H9 (cell line): ENCODE data around the gene SLC9A9. TPM values are rescaled to one million over a fixed set of nuclear protein-coding genes. Genes with fewer than 3 reads are reported as not detected.
A peak's percentile ranks its signal among the peaks of the same experiment; 100 is the strongest.

Experiments used
- DNase-seq: peaks from one replicate; pipeline ENCODE4 v3.0.0-alpha.2; 2017
- H2AFZ ChIP-seq: one replicate; pipeline ENCODE4 v1.6.1; 2013; ENCODE audit warnings: mild to moderate bottlenecking, low read length, control low read depth, moderate library complexity
- H2AK5ac ChIP-seq: 2 replicates; pipeline ENCODE4 v1.6.1; 2013; ENCODE audit warnings: low read length, control low read depth, mixed read lengths; ENCODE audit not compliant: insufficient read length
- H2BK120ac ChIP-seq: one replicate; pipeline ENCODE4 v1.6.1; 2013; ENCODE audit warnings: low read depth, mild to moderate bottlenecking, low read length, control low read depth, inconsistent platforms; ENCODE audit not compliant: poor library complexity, severe bottlenecking
- H2BK12ac ChIP-seq: 2 replicates; pipeline ENCODE4 v1.6.1; 2013; ENCODE audit warnings: low read length, control low read depth, mixed read lengths, low read depth; ENCODE audit not compliant: insufficient read length
- H2BK15ac ChIP-seq: 2 replicates; pipeline ENCODE4 v1.6.1; 2013; ENCODE audit warnings: low read depth, low read length, control low read depth
- H2BK20ac ChIP-seq: one replicate; pipeline ENCODE4 v1.6.1; 2013; ENCODE audit warnings: low read depth, mild to moderate bottlenecking, low read length, control low read depth, inconsistent platforms; ENCODE audit not compliant: poor library complexity, severe bottlenecking
- H2BK5ac ChIP-seq: 2 replicates; pipeline ENCODE4 v1.6.1; 2013; ENCODE audit warnings: low read length, control low read depth, mixed read lengths; ENCODE audit not compliant: insufficient read length
- H3K14ac ChIP-seq: 2 replicates; pipeline ENCODE4 v1.6.1; 2013; ENCODE audit warnings: low read length, control low read depth; ENCODE audit not compliant: insufficient read depth
- H3K18ac ChIP-seq: 2 replicates; pipeline ENCODE4 v1.6.1; 2013; ENCODE audit warnings: low read depth, mild to moderate bottlenecking, mixed read lengths, low read length, control low read depth; ENCODE audit not compliant: insufficient read length
- H3K23ac ChIP-seq: 2 replicates; pipeline ENCODE4 v1.6.1; 2013; ENCODE audit warnings: low read length, control low read depth, mixed read lengths, low read depth; ENCODE audit not compliant: insufficient read length
- H3K23me2 ChIP-seq: 2 replicates; pipeline ENCODE4 v1.6.1; 2013; ENCODE audit warnings: low read depth, mild to moderate bottlenecking, mixed read lengths, low read length, control low read depth; ENCODE audit not compliant: insufficient read length, poor library complexity, severe bottlenecking
- H3K27ac ChIP-seq: 2 replicates; pipeline ENCODE4 v1.5.1; 2013; ENCODE audit warnings: low read length, control low read depth, mixed read lengths, low read depth; ENCODE audit not compliant: insufficient read length
- H3K27me3 ChIP-seq: 2 replicates; pipeline ENCODE4 v1.6.1; 2013; ENCODE audit warnings: low read length, control low read depth, inconsistent platforms; ENCODE audit not compliant: insufficient read depth
- H3K4ac ChIP-seq: 2 replicates; pipeline ENCODE4 v1.6.1; 2013; ENCODE audit warnings: low read depth, mild to moderate bottlenecking, control low read depth, inconsistent platforms, low read length, moderate library complexity
- H3K4me1 ChIP-seq: 2 replicates; pipeline ENCODE4 v1.6.1; 2013; ENCODE audit warnings: low read length, control low read depth, inconsistent platforms; ENCODE audit not compliant: insufficient read depth
- H3K4me2 ChIP-seq: 2 replicates; pipeline ENCODE4 v1.6.1; 2013; ENCODE audit warnings: low read length, control low read depth, mixed read lengths; ENCODE audit not compliant: insufficient read length, insufficient read depth
- H3K56ac ChIP-seq: 2 replicates; pipeline ENCODE4 v1.6.1; 2013; ENCODE audit warnings: low read depth, mild to moderate bottlenecking, mixed read lengths, low read length, control low read depth; ENCODE audit not compliant: insufficient read length
- H3K79me1 ChIP-seq: 2 replicates; pipeline ENCODE4 v1.6.1; 2013; ENCODE audit warnings: low read depth, mild to moderate bottlenecking, moderate library complexity, low read length, control low read depth, inconsistent platforms; ENCODE audit not compliant: insufficient read depth, poor library complexity, severe bottlenecking
- H3K79me2 ChIP-seq: 2 replicates; pipeline ENCODE4 v1.6.1; 2013; ENCODE audit warnings: low read length, control low read depth, inconsistent platforms; ENCODE audit not compliant: insufficient read depth
- H3K9ac ChIP-seq: 2 replicates; pipeline ENCODE4 v1.6.1; 2013; ENCODE audit warnings: low read length, control low read depth, mixed read lengths; ENCODE audit not compliant: insufficient read length; ENCODE audit errors: extremely low read depth
- H3K9me3 ChIP-seq: one replicate; pipeline ENCODE4 v1.6.1; 2013; ENCODE audit warnings: low read depth, low read length, inconsistent platforms; ENCODE audit not compliant: control insufficient read depth
- H3T11ph ChIP-seq: one replicate; pipeline ENCODE4 v1.6.1; 2013; ENCODE audit warnings: mild to moderate bottlenecking, low read length, control low read depth, inconsistent platforms
- H4K20me1 ChIP-seq: one replicate; pipeline ENCODE4 v1.6.1; 2013; ENCODE audit not compliant: control insufficient read depth, insufficient read length, insufficient read depth
- H4K5ac ChIP-seq: 2 replicates; pipeline ENCODE4 v1.6.1; 2013; ENCODE audit warnings: low read depth, mild to moderate bottlenecking, mixed read lengths, low read length, control low read depth; ENCODE audit not compliant: insufficient read length
- H4K8ac ChIP-seq: replicated peaks from 2 replicates; pipeline ENCODE4 v1.6.1; 2013; ENCODE audit warnings: low read length, control low read depth, mixed read lengths, low read depth; ENCODE audit not compliant: insufficient read length
- H4K91ac ChIP-seq: 2 replicates; pipeline ENCODE4 v1.6.1; 2013; ENCODE audit warnings: low read depth, mild to moderate bottlenecking, moderate library complexity, mixed read lengths, low read length, control low read depth; ENCODE audit not compliant: insufficient read length
- H3K27ac Mint-ChIP-seq, 3 experiments: 2 replicates in 2 of 3; 3 replicates in 1 of 3; pipeline ENCODE4 v1.8.0; 2020 to 2021; ENCODE audit warnings: mixed read lengths in 3 of 3, mild to moderate bottlenecking in 1 of 3, moderate library complexity in 1 of 3
- H3K27me3 Mint-ChIP-seq: 2 replicates; pipeline ENCODE4 v1.8.0; 2021; ENCODE audit warnings: low read depth, mild to moderate bottlenecking, moderate library complexity, mixed read lengths
- H3K36me3 Mint-ChIP-seq, 3 experiments: 2 replicates in 2 of 3; 3 replicates in 1 of 3; pipeline ENCODE4 v1.8.0; 2020 to 2021; ENCODE audit warnings: low read depth in 3 of 3, mixed read lengths in 3 of 3; ENCODE audit not compliant: insufficient read depth in 1 of 3
- H3K4me1 Mint-ChIP-seq, 2 experiments: 2 replicates each; pipeline ENCODE4 v1.8.0; 2020; ENCODE audit warnings: mixed read lengths in 2 of 2
- H3K4me3 Mint-ChIP-seq, 2 experiments: 2 replicates in 1 of 2; 3 replicates in 1 of 2; pipeline ENCODE4 v1.8.0; 2020 to 2021; ENCODE audit warnings: mild to moderate bottlenecking in 2 of 2, mixed read lengths in 2 of 2, moderate library complexity in 1 of 2
- H3K9me3 Mint-ChIP-seq, 2 experiments: 2 replicates in 1 of 2; 3 replicates in 1 of 2; pipeline ENCODE4 v1.8.0; 2020; ENCODE audit warnings: mild to moderate bottlenecking in 2 of 2, mixed read lengths in 2 of 2, moderate library complexity in 1 of 2
- CTCF ChIP-seq: fragments of 200-600 bp; sonication (generic); conservative IDR thresholded peaks from 3 replicates; pipeline ENCODE4 v1.8.0; 2021; ENCODE audit warnings: antibody characterized with exemption, mild to moderate bottlenecking
- WGBS: extraction: QIAGEN DNeasy Blood & Tissue Kit; methylation state at CpG from one replicate; pipeline ENCODE4 v1.1.7; 2013; ENCODE audit warnings: missing lambda C conversion rate, low lambda C conversion rate, mixed read lengths; ENCODE audit not compliant: insufficient read length; ENCODE audit errors: extremely low coverage; 5-methylcytosine and 5-hydroxymethylcytosine counted together
- total RNA-seq: library from RNA; stranded (reverse); gene quantifications from 2 replicates; pipeline ENCODE4 v1.2.1, GENCODE V29; 2021

Gene SLC9A9
- total RNA-seq, 1 experiment from 2014 or later: 0.35 TPM

- no peaks in the 10 kb centered on the region for H3K27me3 ChIP-seq
- H3K79me1 ChIP-seq: no peaks in the 10 kb centered on the region
- DNase-seq: no peak
- H3K56ac ChIP-seq: no peak overlapping the region
- no peak overlapping the region for H2BK20ac ChIP-seq
- no peak overlapping the region for H3K27ac ChIP-seq
- H3K4me2 ChIP-seq: no peak overlapping the region
- no peak overlapping the region for H3K18ac ChIP-seq
- no peak overlapping the region for H4K91ac ChIP-seq
- no peaks in the 10 kb centered on the region for H3K4me1 Mint-ChIP-seq
- no peaks in the 10 kb centered on the region for H3K4me1 ChIP-seq
- no peak overlapping the region for H4K5ac ChIP-seq
- H4K20me1 ChIP-seq: no peaks in the 10 kb centered on the region
- no peaks in the 10 kb centered on the region for H3K23me2 ChIP-seq
- no CpG with 5 or more reads among the region's 3 CpGs for WGBS
- no peak overlapping the region for H2AFZ ChIP-seq
- H4K8ac ChIP-seq: no peak overlapping the region
- H2BK5ac ChIP-seq: no peak overlapping the region
- peaks cover 8 to 10% of the 10 kb centered on the region in 2 experiments for H3K9me3 Mint-ChIP-seq
- no peak overlapping the region for H3K9ac ChIP-seq
- H3K4ac ChIP-seq: no peak overlapping the region
- no peaks in the 10 kb centered on the region for H3K9me3 ChIP-seq
- no peak overlapping the region for H3K23ac ChIP-seq
- H2BK15ac ChIP-seq: no peak overlapping the region
- H2BK12ac ChIP-seq: no peak overlapping the region
- H2AK5ac ChIP-seq: no peak overlapping the region
- H3K27ac Mint-ChIP-seq: peak overlapping the region in 1 of 3 experiments; percentile 81; a peak in 1 of 7 replicates
- H3K4me3 Mint-ChIP-seq: no peak overlapping the region
- H2BK120ac ChIP-seq: no peak overlapping the region
- H3K36me3 Mint-ChIP-seq: peaks cover 5 to 8% (median 7%) of the 10 kb centered on the region in 3 experiments; a peak in 6 of 7 replicates
- no peak overlapping the region for H3K14ac ChIP-seq
- no peaks in the 10 kb centered on the region; the same call in 1 of the 2 replicates for H3K27me3 Mint-ChIP-seq
- H3T11ph ChIP-seq: no peak overlapping the region
- no peaks in the 10 kb centered on the region for H3K79me2 ChIP-seq
- TF ChIP-seq CTCF: no peak
Measured at GRCh38 chr3:143552851-143553250, 295.4 kb downstream of the SLC9A9 start.
